CMK (cell line): ENCODE measurements around the gene C1QTNF5.

Source experiments
- DNase-seq: peaks from one replicate; pipeline ENCODE4 v3.0.0-alpha.2; 2010; ENCODE audit warnings: low read depth

The C1QTNF5 gene

GRCh38 chr11:119359365-119360214 lies 18.9 kb upstream of the C1QTNF5 start:
- no peak for DNase-seq

- no peak for DNase-seq
Measured at GRCh38 chr11:119357074-119357473, 16.4 kb upstream of the C1QTNF5 start.

- DNase-seq: peak; percentile 58
Measured at GRCh38 chr11:119356349-119357031, 15.8 kb upstream of the C1QTNF5 start.

GRCh38 chr11:119355091-119355843 lies 14.6 kb upstream of the C1QTNF5 start:
- no peak for DNase-seq

GRCh38 chr11:119352857-119353260 lies 12.2 kb upstream of the C1QTNF5 start:
- no peak for DNase-seq

- DNase-seq: no peak
Measured at GRCh38 chr11:119351232-119351631, 10.5 kb upstream of the C1QTNF5 start.

GRCh38 chr11:119350302-119350701 lies 9.6 kb upstream of the C1QTNF5 start:
- DNase-seq: no peak

GRCh38 chr11:119347940-119348605 lies 7.4 kb upstream of the C1QTNF5 start:
- DNase-seq: no peak

- DNase-seq: no peak
Measured at GRCh38 chr11:119347242-119347641, 6.6 kb upstream of the C1QTNF5 start.

- no peak for DNase-seq
Measured at GRCh38 chr11:119346605-119347004, 5.9 kb upstream of the C1QTNF5 start, which contains the start of gene MFRP. MFRP (minus strand) TSS chr11:119346705; CDS start chr11:119346513, 192 bp downstream.

GRCh38 chr11:119345685-119346084 lies 5.0 kb upstream of the C1QTNF5 start:
- DNase-seq: no peak

- no peak for DNase-seq
Measured at GRCh38 chr11:119344291-119345010, 3.8 kb upstream of the C1QTNF5 start.

- DNase-seq: no peak
Measured at GRCh38 chr11:119343726-119344125, 3.0 kb upstream of the C1QTNF5 start.

GRCh38 chr11:119342362-119343130 lies 1.9 kb upstream of the C1QTNF5 start:
- no peak for DNase-seq

- no peak for DNase-seq
Measured at GRCh38 chr11:119342023-119342300, 1.3 kb upstream of the C1QTNF5 start.

- DNase-seq: no peak
Measured at GRCh38 chr11:119341222-119342022, 739 bp upstream of the C1QTNF5 start.

- no peak for DNase-seq
Measured at GRCh38 chr11:119339589-119340334, 921 bp downstream of the C1QTNF5 start.

- DNase-seq: no peak
Measured at GRCh38 chr11:119338965-119339588, 1.6 kb downstream of the C1QTNF5 start.
